Esophagus muscularis mucosa (tissue), 4 donors: ENCODE measurements around the gene TOMM20.
"Not testable (repeated sequence)": the region's sequence is repeated elsewhere in the genome, so short reads cannot be mapped to it uniquely, and the experiment has no call there.

Experiments used
- EP300 ChIP-seq: sonication (generic); formaldehyde crosslinking; IDR thresholded peaks from one replicate; pipeline ENCODE4 v1.6.1; 2017; ENCODE audit warnings: antibody characterized with exemption
- POLR2A ChIP-seq: fragments of 450-650 bp; IDR thresholded peaks from one replicate; pipeline ENCODE4 v1.6.1; 2017; ENCODE audit warnings: antibody characterized with exemption, moderate library complexity, mild to moderate bottlenecking, low read depth
- TF ChIP-seq, protein P1 (sequence below), 3 experiments: fragments of 200-600 bp in 2 of 3; fragments of 450-650 bp in 1 of 3; sonication (generic) in 2 of 3; IDR thresholded peaks; one replicate each; pipeline ENCODE4 v1.5.1; 2017 to 2019; ENCODE audit warnings: antibody characterized with exemption in 3 of 3, mild to moderate bottlenecking in 2 of 3, moderate library complexity in 1 of 3

DNA sequence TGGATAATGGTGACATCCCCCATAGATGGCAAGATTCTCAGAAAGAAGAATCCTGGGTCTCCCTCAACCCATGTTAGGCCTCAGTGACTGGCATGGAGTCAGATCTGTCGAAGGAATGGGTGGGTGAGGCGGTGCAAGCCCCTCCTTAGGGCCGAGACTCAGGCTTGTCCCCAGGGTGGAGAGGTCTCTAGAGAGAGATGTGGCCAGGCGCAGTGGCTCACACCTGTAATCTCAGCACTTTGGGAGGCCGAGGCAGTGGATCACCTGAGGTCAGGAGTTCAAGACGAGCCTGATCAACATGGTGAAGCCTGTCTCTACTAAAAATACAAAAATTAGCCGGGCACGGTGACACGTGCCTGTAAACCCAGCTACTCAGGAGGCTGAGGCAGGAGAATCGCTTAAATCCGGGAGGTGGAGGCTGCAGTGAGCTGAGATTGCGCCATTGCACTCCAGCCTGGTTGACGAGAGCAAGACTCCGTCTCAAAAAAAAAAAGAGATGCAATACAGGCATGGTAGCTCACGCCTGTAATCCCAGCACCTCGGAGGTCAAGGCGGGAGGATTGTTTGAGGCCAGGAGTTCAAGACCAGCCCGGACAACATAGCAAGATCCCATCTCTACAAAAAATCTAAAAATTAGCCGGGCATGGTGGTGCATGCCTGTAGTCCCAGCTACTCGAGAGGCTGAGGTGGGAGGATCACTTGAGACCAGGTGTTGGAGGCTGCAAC, 37.2 kb downstream of the TOMM20 start:
- TF ChIP-seq, protein P1, sequence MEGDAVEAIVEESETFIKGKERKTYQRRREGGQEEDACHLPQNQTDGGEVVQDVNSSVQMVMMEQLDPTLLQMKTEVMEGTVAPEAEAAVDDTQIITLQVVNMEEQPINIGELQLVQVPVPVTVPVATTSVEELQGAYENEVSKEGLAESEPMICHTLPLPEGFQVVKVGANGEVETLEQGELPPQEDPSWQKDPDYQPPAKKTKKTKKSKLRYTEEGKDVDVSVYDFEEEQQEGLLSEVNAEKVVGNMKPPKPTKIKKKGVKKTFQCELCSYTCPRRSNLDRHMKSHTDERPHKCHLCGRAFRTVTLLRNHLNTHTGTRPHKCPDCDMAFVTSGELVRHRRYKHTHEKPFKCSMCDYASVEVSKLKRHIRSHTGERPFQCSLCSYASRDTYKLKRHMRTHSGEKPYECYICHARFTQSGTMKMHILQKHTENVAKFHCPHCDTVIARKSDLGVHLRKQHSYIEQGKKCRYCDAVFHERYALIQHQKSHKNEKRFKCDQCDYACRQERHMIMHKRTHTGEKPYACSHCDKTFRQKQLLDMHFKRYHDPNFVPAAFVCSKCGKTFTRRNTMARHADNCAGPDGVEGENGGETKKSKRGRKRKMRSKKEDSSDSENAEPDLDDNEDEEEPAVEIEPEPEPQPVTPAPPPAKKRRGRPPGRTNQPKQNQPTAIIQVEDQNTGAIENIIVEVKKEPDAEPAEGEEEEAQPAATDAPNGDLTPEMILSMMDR (IDR thresholded peaks at IDR 0.05), result not testable (repeated sequence)
- not testable (repeated sequence) for TF ChIP-seq POLR2A, EP300
